ENCODE measurements around the gene FBXO45.

DNA sequence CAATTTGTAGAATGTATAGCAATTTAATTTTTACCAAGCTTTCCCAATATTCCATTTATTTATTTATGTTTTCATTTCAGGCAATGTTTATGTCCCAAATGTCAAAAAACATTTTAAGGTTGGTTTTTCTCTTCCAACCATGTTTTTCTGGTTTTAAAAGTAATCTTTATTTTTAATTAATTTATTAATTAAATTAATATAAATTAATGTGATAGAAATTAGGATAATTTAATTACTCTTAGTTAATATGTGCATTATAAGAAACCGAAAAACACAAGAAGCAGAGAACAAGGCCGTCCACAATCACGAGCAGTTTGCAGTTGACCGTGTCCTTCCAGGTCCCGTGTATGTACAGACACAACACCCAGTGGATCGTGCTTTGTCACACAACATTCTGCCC is 34.2 kb downstream of the FBXO45 start:
- TF ChIP-seq POLR2A (IDR thresholded peaks at IDR 0.05) (no peak), CTCF (IDR thresholded peaks at IDR 0.05 in 4 of 5, conservative IDR thresholded peaks at IDR 0.05 in 1 of 5) (no peak)

Data from gastrocnemius medialis (tissue), 4 donors.